OCI-LY1 (cell line): ENCODE data around the gene GRIA1.

ENCODE experiments used
- H2AFZ ChIP-seq: fragments of 200-600 bp; sonication (generic), shearing (Covaris generic); 2 replicates; pipeline ENCODE4 v1.6.0; 2014; ENCODE audit warnings: antibody characterized with exemption, mild to moderate bottlenecking, low read length
- H3F3A ChIP-seq: fragments of 200-600 bp; sonication (generic), shearing (Covaris generic); 2 replicates; pipeline ENCODE4 v1.6.0; 2014; ENCODE audit warnings: mild to moderate bottlenecking, antibody characterized with exemption, low read length, moderate library complexity; ENCODE audit not compliant: insufficient read depth
- H3K27ac ChIP-seq: fragments of 200-600 bp; sonication (generic); 2 replicates; pipeline ENCODE4 v1.5.1; 2014; ENCODE audit warnings: low read length, mixed run types, mild to moderate bottlenecking, low read depth; ENCODE audit not compliant: poor library complexity, severe bottlenecking
- H3K27me3 ChIP-seq: fragments of 200-600 bp; sonication (generic); 2 replicates; pipeline ENCODE4 v1.6.0; 2014; ENCODE audit warnings: antibody characterized with exemption, mild to moderate bottlenecking, low read length, moderate library complexity; ENCODE audit not compliant: insufficient read depth
- H3K36me3 ChIP-seq: fragments of 200-600 bp; sonication (generic); 2 replicates; pipeline ENCODE4 v1.6.1; 2014; ENCODE audit warnings: mild to moderate bottlenecking, antibody characterized with exemption, low read length, moderate library complexity, mixed read lengths; ENCODE audit not compliant: insufficient read depth
- H3K4me1 ChIP-seq: fragments of 200-600 bp; sonication (generic); 2 replicates; pipeline ENCODE4 v1.5.1; 2014; ENCODE audit warnings: mild to moderate bottlenecking, low read length, moderate library complexity; ENCODE audit not compliant: insufficient read depth, severe bottlenecking
- H3K4me2 ChIP-seq: fragments of 200-600 bp; sonication (generic), shearing (Covaris generic); 2 replicates; pipeline ENCODE4 v1.6.1; 2014; ENCODE audit warnings: low read length
- H3K4me3 ChIP-seq: fragments of 200-600 bp; sonication (generic); 2 replicates; pipeline ENCODE4 v1.5.1; 2014; ENCODE audit warnings: low read length, low read depth, mild to moderate bottlenecking, mixed read lengths; ENCODE audit not compliant: poor library complexity, severe bottlenecking
- H3K79me2 ChIP-seq: fragments of 200-600 bp; shearing (Covaris generic); 2 replicates; pipeline ENCODE4 v1.6.1; 2016; ENCODE audit warnings: mixed run types, low read length, mixed read lengths; ENCODE audit not compliant: insufficient read depth
- H3K9ac ChIP-seq: fragments of 200-600 bp; sonication (generic), shearing (Covaris generic); 2 replicates; pipeline ENCODE4 v1.6.1; 2014; ENCODE audit warnings: mild to moderate bottlenecking, low read length, mixed read lengths
- H3K9me2 ChIP-seq: fragments of 200-600 bp; sonication (generic), shearing (Covaris generic); 2 replicates; pipeline ENCODE4 v1.6.1; 2014; ENCODE audit warnings: low read depth, mild to moderate bottlenecking, low read length, mixed read lengths
- H3K9me3 ChIP-seq: fragments of 200-600 bp; shearing (Covaris generic); 2 replicates; pipeline ENCODE4 v1.6.1; 2014; ENCODE audit warnings: low read length, mixed read lengths
- H4K20me1 ChIP-seq: fragments of 200-600 bp; sonication (generic), shearing (Covaris generic); 2 replicates; pipeline ENCODE4 v1.6.0; 2016; ENCODE audit warnings: mild to moderate bottlenecking, low read length; ENCODE audit not compliant: insufficient read depth
- EZH2 ChIP-seq: fragments of 200-600 bp; sonication (generic), shearing (Covaris generic); IDR thresholded peaks from 2 replicates; pipeline ENCODE4 v1.8.0; 2017; ENCODE audit warnings: borderline replicate concordance, mixed run types, mild to moderate bottlenecking, antibody characterized with exemption, low read length, moderate library complexity, mixed read lengths
- TF ChIP-seq, protein P1 (sequence below): fragments of 200-600 bp; sonication (generic), shearing (Covaris generic); IDR thresholded peaks from 2 replicates; pipeline ENCODE4 v1.5.1; 2017; ENCODE audit warnings: mild to moderate bottlenecking, antibody characterized with exemption, low read length, moderate library complexity, mixed read lengths

GRIA1 gene

DNA sequence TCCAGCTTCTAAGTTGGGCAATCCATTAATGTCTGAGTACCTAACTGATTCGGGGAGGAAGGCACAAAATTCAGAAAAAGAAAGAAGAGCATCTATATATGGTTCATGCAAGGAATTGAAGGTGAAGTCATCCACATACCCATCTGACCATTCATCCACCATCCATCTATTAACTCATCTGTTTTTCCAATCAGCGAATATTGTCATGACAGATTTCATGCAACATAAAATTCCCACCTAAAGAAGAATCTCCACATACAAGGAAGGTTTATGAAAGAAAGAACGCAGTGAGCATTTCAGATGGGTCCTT lies 164.7 kb downstream of the GRIA1 start:
- no peaks in the 10 kb centered on the region for H3K9me2 ChIP-seq
- H3K79me2 ChIP-seq, result no peaks in the 10 kb centered on the region
- TF ChIP-seq EZH2, result no peak
- TF ChIP-seq, protein P1, sequence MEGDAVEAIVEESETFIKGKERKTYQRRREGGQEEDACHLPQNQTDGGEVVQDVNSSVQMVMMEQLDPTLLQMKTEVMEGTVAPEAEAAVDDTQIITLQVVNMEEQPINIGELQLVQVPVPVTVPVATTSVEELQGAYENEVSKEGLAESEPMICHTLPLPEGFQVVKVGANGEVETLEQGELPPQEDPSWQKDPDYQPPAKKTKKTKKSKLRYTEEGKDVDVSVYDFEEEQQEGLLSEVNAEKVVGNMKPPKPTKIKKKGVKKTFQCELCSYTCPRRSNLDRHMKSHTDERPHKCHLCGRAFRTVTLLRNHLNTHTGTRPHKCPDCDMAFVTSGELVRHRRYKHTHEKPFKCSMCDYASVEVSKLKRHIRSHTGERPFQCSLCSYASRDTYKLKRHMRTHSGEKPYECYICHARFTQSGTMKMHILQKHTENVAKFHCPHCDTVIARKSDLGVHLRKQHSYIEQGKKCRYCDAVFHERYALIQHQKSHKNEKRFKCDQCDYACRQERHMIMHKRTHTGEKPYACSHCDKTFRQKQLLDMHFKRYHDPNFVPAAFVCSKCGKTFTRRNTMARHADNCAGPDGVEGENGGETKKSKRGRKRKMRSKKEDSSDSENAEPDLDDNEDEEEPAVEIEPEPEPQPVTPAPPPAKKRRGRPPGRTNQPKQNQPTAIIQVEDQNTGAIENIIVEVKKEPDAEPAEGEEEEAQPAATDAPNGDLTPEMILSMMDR, result no peak
- no peak overlapping the region for H3K9ac ChIP-seq
- no peaks in the 10 kb centered on the region for H3F3A ChIP-seq
- no peaks in the 10 kb centered on the region for H3K9me3 ChIP-seq
- H3K4me1 ChIP-seq, result no peaks in the 10 kb centered on the region
- H3K4me3 ChIP-seq, result no peak overlapping the region
- H3K4me2 ChIP-seq, result no peak overlapping the region
- H3K27ac ChIP-seq, result no peak overlapping the region
- H4K20me1 ChIP-seq, result no peaks in the 10 kb centered on the region
- H2AFZ ChIP-seq, result no peak overlapping the region
- H3K27me3 ChIP-seq, result no peaks in the 10 kb centered on the region
- H3K36me3 ChIP-seq, result no peaks in the 10 kb centered on the region

GRCh38 chr5:153658149-153658548 lies 167.7 kb downstream of the GRIA1 start:
- Histone ChIP-seq H3K79me2 (no peaks in the 10 kb centered on the region), H3K9me2 (no peaks in the 10 kb centered on the region), H4K20me1 (no peaks in the 10 kb centered on the region), H3K27ac (no peak overlapping the region), H3K9ac (no peak overlapping the region), H3K4me1 (no peaks in the 10 kb centered on the region), H3F3A (no peaks in the 10 kb centered on the region), H2AFZ (no peak overlapping the region), H3K4me2 (no peak overlapping the region), H3K4me3 (no peak overlapping the region), H3K36me3 (no peaks in the 10 kb centered on the region), H3K9me3 (no peaks in the 10 kb centered on the region), H3K27me3 (no peaks in the 10 kb centered on the region)
- no peak for TF ChIP-seq EZH2

DNA sequence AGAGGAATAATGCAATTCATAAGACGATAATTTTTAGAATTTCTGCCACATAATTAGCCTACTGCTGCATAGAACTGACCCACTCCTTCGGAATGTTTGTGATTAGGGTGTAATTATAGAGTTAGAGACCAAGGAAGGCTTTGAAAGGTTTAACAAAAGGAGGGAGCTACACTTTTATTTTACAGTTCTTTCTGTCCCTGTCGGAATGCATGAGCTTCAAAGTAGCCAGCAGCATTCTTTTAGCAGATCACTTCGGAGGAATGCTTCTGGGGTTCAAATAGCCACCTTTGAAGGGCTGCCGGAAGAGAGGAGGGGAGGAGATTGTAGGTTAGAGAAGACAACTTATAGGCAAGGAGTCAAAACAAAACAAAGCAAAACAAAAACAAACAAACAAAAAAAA lies 168.1 kb downstream of the GRIA1 start:
- no peak overlapping the region for H3K9ac ChIP-seq
- H3F3A ChIP-seq, result no peaks in the 10 kb centered on the region
- no peaks in the 10 kb centered on the region for H3K27me3 ChIP-seq
- no peaks in the 10 kb centered on the region for H3K79me2 ChIP-seq
- no peaks in the 10 kb centered on the region for H3K9me3 ChIP-seq
- no peak overlapping the region for H3K4me2 ChIP-seq
- H3K4me3 ChIP-seq, result no peak overlapping the region
- TF ChIP-seq, protein P1, result no peak
- no peak for TF ChIP-seq EZH2
- no peak overlapping the region for H3K27ac ChIP-seq
- no peaks in the 10 kb centered on the region for H3K4me1 ChIP-seq
- no peaks in the 10 kb centered on the region for H3K9me2 ChIP-seq
- no peaks in the 10 kb centered on the region for H4K20me1 ChIP-seq
- no peaks in the 10 kb centered on the region for H3K36me3 ChIP-seq
- no peak overlapping the region for H2AFZ ChIP-seq

DNA sequence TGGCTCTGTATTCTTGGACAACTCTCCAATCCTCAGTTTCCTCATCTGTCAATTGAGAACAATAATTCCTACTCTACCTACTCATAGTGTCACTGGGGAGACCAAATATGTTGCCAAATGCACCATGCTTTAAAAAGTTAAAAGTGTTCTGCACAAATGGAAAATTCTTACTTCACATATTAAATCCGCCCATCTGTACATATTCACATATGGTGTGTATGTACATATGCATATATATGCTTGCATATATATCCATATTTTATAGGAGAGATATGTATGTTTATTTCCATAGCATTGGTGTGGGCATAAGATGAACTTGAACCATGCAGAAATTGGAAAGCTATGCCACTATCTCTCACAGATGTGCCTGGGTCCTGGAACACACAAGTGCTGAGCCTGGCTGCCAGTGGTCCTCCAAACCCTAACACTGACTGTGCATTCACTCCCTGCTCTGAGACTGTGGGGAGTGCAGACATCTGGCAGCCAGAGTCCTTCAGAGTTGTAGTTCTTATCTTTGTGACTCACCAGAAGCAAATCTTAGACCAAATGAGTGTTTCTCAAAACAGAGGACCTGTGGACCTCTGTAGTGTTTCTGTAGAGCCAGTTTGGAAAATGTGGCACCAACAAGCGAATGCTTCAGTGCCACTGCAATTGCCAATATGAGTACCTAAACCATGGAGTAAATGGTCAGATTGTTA lies 168.7 kb downstream of the GRIA1 start:
- TF ChIP-seq, protein P1, result no peak
- no peak for TF ChIP-seq EZH2
- Histone ChIP-seq H3K9me3 (no peaks in the 10 kb centered on the region), H2AFZ (no peak overlapping the region), H3F3A (no peaks in the 10 kb centered on the region), H3K9ac (no peak overlapping the region), H3K79me2 (no peaks in the 10 kb centered on the region), H3K27ac (no peak overlapping the region), H4K20me1 (no peaks in the 10 kb centered on the region), H3K9me2 (no peaks in the 10 kb centered on the region), H3K4me2 (no peak overlapping the region), H3K27me3 (no peaks in the 10 kb centered on the region), H3K4me1 (no peaks in the 10 kb centered on the region), H3K36me3 (no peaks in the 10 kb centered on the region), H3K4me3 (no peak overlapping the region)
